ENCODE data around the gene CALU.
A peak's percentile ranks its signal among the peaks of the same experiment; 100 is the strongest.

Gene CALU

GRCh38 chr7:128790315-128791041 is 51.3 kb downstream of the CALU start:
- DNase-seq, result no peak

DNA sequence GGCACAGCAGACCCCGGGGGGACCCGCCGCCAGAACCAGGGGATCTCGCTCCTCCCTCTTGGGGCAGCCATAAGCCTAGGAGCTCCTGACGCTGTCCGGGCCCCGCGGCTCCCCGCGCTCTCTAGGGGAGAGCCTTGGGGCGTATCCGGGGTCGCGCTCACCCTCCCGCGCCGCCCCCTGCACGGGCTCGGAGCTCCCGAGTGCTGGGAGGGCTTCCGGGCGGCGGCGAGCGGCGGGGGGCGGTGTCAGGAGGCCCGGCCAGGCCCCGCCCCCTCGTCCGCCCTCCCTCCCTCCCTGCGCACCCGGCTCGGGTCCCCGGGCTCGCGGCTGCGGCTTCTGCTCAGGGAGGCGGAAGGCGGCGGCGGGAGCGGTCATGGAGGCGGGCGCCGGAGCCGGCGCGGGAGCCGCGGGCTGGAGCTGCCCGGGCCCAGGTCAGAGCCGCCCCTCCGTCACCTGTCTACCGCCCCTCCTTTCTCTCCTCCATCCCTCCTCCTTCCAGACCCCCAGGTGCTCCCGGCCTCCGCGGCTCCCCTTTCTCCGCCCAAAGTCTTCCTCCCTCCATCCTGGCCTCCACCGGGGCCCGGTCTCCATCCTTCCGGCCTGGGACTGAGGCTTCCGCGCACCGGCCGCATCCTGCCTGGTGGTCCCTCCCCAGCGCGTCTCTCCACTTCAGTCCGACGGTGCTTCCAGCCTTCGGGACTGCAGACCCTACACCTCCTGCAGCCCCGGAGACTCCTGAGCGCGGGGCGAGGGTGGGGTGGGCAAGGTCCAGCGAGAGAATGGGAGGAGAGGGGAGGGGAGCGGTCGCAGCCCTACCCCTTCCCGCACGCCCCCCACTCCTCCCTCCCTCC is 52.2 kb downstream of the CALU start, which contains the start of gene CCDC136:
Gene CCDC136 (plus strand): TSS at position 848 of the 851 bp plus-strand sequence. CDS start 444 bp downstream, outside the sequence.
- DNase-seq, result peak in 1 of 2 experiments; percentile 20

DNA sequence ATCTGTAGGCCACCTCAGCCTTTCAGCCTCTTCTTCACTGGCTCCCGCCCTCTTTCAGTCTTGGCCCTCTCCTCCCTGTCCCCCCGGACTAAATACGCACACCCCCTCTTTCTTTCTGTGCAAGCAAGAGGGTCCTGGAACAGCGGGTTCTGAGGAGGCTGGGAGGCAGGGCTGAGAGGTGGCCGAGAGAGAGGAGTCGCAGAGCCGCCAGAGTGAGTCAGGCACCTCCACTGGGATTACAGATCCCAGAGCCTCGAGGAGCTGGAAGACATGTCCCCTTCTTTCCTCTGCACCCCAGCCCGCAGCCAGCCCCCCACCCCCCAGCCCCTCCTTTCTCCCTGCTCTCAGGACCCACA is 52.8 kb downstream of the CALU start:
- no peak for DNase-seq

- no peak for DNase-seq
These were observed 53.5 kb downstream of the CALU start for GRCh38 chr7:128792471-128793180.

DNA sequence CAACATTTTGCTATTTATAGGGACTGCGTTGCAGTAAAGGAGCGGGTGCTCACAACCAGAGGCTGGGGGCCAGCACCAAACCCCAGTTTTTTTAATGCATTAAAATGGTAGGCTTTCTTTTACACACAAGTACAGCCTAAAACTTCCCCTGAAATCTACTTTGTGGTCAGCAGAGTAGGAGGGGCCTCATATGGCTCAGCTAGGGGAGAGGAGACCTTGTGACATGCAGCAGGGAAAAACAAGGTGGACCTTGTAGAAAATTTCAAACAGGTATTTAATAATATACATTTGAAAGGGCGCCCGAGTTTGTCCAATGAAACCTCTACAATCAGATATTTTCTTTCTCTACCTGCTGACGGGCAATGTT is 54.0 kb downstream of the CALU start:
- DNase-seq, result no peak

GRCh38 chr7:128794020-128794419 is 54.9 kb downstream of the CALU start:
- no peak for DNase-seq

DNA sequence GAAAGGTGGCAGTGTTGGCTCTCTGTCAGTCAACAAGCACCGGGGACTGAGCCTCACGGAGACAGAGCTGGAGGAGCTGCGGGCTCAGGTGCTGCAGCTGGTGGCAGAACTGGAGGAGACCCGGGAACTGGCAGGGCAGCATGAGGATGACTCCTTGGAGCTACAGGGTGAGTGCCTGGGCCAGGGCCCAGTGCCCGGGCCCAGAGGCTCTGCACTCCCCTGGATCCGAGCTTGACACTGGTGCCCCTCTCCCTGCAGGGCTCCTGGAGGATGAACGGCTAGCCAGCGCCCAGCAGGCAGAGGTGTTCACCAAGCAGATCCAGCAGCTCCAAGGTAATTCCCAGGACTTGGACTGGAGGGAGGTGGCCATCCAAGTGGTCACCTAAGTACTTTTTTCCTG is 55.3 kb downstream of the CALU start:
- no peak for DNase-seq

DNA sequence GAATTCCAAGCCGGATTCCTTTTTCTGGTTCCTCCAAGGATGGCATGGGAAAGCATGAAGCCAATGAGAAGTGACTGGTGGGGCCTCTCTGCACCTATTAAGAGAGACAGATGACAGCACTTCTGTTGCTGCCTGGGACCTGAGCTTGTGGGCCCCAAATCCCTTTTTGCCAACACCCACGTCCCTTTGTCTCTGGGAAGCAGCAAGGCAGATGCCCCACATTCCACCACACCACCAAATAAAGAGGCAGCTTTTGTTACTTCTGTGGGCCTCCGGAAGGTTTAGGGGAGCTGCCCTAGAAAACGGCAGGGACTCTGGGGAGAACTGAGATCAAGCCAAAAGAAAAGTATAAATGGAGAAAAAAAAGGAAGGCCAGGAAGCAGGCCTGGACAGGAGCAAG is 56.0 kb downstream of the CALU start:
- no peak for DNase-seq

DNA sequence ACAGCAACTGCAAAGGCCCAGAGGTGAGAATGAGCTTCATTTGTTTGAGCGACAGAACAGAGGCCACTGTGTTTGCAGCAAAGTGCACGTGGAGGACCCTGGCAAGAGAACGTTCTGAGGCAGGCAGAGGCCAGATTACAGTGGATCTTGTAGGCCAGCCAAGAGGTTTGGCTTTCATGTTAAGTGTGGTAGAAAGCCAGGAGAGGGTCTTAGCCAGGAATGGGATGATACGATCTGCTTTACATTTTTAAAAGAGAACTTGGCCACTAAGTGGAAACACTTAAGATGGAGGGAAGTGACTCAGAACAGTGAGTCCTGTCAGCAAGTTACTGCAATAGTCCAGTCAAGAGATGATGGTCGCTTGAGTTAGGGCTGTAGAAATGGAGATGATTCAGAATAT is 57.2 kb downstream of the CALU start:
- DNase-seq, result no peak

DNA sequence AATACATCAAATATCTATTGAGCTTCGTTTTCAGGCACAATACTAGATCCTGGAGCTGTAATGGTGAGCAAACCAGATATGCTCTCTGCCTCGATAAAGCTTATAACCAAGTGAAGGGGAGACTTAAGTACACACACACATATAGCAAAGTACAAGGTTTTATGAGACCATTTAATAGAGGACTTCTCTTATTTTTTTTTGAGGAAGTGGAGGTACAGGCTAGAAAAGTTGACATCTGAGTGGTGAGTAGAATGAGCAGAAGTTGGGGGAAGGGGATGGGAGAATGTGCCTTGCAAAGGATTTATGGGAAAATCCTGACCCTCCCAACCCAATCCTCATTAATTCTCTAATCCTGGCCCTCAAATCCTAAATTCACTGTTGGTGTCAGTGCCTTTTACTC is 60.3 kb downstream of the CALU start:
- DNase-seq, result no peak

- no peak for DNase-seq
These were observed 61.4 kb downstream of the CALU start for GRCh38 chr7:128800567-128800966.

- no peak for DNase-seq
These were observed 61.8 kb downstream of the CALU start for GRCh38 chr7:128801003-128801402.

DNA sequence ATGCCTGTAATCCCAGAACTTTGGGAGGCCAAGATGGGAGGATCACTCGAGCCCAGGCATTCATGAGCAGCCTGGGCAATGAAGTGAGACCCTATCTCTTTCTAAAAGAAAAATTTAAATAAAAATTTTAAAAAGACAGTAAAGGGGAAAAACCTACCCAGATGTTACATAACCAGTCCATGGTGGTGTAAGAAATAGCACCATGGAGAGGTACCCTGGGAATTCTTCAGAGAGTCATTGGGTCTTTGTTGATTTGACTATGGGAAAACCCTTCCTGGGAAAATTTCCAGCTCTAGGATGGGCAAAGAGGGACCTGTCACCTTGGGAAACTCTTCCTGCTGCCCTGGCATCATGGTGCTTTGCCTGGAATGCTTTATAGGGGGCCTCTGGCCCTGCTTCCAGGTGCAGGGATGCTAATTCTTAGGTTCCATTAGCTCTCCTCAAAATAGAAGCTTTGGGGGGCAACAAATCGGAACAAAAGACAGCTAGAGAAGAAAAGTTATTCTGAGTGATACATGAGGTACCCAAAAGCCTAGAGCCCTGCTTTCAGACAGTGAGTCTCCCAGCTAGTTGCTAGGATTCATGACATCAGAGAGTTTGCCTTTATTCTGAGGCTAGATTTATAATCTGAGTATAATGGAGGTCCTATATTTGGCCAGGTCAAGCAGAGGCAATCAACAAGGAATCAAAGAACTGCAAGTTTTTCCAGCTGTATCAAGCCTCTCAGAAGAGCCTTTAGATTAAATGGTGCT is 62.7 kb downstream of the CALU start:
- no peak for DNase-seq

- no peak for DNase-seq
These were observed 65.3 kb downstream of the CALU start for GRCh38 chr7:128804484-128804883.

DNA sequence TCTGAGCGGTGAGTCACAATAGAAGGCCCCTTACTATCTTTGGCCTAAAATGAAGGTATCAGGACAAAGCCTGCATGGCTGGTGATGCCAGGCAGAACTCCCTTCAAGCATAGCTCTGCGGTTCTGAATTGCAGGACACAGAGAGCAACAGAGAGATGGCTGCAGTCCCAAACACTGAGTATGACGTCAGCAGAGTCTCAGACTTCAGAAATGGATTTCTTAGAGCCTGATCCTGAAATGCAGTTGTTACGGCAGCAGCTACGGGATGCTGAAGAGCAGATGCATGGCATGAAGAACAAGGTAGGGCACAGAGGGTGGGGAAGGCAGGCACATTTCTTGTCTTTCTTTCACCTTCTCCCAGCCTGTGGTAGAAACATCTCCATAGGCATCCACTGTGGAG is 66.1 kb downstream of the CALU start:
- no peak for DNase-seq

- DNase-seq, result no peak
These were observed 68.0 kb downstream of the CALU start for GRCh38 chr7:128807191-128807590.

DNA sequence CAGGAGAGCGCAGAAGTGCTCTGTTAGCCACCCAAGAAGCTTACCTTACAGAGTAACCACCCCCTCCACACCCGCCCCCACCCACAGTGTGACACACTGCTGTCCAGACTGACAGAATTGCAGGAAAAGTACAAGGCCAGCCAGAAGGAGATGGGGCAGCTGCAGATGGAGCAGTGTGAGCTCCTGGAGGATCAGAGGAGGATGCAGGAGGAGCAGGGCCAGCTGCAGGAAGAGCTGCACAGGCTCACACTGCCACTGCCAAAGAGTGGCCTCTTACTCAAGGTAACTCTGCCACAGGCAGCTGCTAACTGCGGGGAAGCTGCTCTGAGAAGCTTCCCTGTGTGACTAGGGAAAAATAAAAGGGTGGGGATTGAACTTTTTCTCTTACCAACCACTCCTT is 70.2 kb downstream of the CALU start:
- no peak for DNase-seq

- no peak for DNase-seq
These were observed 71.3 kb downstream of the CALU start for GRCh38 chr7:128810473-128810872.

DNA sequence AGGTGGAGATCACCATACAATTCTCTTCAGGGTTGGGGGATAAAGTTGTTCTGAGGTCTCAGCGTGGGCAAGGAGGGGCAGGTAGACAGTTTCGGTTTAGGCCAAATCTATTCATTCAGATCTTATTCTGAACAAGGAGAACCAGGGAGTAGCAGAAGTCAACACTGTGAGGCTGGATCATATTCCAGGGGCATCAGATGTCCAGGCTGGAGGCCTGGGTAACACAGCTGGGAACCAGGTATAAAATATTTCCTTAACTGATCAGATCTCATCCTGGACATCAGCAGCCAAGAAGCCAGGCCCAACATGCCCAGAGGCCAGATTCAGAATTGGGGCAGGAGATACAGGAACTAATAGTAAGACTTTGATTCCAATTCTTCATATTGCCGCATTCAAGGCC is 71.8 kb downstream of the CALU start:
- DNase-seq, result no peak

- no peak for DNase-seq
These were observed 72.7 kb downstream of the CALU start for GRCh38 chr7:128811631-128812430.

GRCh38 chr7:128812514-128813168 is 73.5 kb downstream of the CALU start:
- DNase-seq, result no peak

DNA sequence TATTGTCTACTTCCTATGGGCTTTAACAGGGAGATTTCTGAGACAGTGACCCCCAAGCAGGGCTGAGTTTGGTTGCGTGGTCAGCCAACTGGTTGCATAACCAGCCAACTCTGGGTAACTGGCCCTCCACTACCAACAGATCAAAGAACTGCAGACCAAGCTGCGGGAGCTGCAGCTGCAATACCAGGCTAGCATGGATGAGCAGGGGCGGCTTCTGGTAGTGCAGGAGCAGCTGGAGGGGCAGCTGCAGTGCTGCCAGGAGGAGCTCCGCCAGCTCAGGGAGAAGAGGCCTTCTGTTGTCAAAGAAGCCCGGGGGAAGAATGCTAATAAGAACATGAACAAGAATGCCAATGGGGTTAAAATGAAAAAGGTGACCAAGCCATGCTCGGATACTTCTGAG is 75.3 kb downstream of the CALU start:
- no peak for DNase-seq

Data from SW 1271 (cell line).